Activated gamma-delta T cell treated with Interleukin-2 at 50 U/mL for 16 hours (primary cell): Measurements from ENCODE around the gene PPTC7.
A peak's percentile ranks its signal among the peaks of the same experiment; 100 is the strongest.
"Not testable (repeated sequence)": the region's sequence is repeated elsewhere in the genome, so short reads cannot be mapped to it uniquely, and the experiment has no call there.

Experiments
- DNase-seq: peaks from one replicate; pipeline ENCODE4 v3.0.0-alpha.2; 2020

The PPTC7 gene

DNA sequence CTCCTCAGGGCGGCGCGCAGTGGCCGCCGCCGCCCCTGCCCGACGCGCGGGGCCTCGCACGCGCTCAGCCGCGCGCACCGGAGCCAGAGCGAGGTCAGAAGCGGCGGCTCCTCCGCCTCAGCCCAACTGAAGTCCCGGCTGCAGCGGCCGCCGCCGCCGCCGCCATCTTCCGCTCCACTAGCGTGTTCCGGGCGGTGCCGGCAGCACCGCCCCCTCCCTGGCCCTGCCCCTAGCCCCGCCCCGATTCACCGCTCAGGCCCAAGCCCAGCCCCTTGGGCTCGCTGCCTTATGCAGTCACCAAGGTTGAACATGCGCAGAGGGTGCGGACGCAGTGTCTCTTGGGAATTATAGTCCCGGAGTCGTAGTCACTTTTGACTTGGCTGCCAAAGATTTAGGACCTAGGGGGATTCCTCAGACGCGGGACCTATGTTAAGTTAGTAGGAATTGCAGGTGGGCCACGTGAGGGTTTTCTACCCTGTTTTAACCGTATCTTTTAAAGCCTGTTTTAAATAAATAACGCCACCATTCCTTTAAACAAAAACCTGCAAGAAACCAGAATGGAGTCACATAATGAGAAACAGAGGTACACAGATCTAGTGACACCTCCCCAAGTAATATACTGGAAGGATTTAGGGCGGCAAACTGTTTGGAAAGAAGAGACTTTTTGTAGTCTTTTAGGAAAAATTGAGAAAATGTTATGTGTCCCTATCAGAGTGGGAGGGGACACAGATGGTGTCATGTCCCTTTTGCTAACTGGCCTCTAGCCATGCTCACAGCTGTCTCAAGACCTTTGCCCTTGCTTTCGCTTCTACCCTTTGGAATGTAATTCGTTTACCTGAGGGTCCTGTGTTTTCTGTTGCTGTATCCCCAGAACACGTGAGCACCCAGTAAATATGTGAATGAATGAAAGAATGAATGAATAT, at the start of gene PPTC7:
TSS of gene PPTC7 (minus strand) at position 182 of the 923 bp plus-strand sequence. CDS start 287 bp downstream, outside the sequence.
- DNase-seq = peak; percentile 97

DNA sequence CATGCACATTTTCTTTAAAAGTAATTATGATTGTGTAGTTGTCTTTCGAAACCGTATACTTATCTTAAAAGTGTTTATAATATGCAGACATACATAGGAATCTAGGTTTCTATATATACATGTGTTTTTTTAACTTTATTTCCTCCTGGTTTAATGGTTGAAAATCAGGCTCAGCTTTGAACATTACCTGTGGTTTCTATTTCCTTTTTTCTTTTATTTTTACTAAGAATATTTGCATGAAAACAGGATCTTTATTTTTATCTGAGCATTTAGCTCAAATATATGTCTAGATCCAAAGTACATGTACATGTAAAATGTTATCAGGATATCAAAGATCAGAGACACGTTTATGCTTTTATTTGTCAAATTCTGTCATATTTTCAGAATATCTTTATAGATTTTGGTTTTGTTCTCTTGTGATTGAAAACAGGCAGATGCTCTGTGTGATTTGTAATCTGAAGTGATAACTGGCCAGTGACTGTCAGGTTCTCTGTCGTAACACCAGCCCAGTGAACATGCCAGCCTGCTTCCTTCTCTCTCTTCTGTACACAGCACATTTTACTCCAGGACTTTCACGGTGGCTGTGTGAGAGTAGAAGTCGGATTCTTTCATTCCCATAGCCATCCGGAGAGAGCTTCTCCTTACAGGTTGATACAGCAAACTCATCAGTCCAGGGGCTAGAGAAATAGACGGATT, 44.5 kb upstream of the PPTC7 start:
- no peak for DNase-seq

DNA sequence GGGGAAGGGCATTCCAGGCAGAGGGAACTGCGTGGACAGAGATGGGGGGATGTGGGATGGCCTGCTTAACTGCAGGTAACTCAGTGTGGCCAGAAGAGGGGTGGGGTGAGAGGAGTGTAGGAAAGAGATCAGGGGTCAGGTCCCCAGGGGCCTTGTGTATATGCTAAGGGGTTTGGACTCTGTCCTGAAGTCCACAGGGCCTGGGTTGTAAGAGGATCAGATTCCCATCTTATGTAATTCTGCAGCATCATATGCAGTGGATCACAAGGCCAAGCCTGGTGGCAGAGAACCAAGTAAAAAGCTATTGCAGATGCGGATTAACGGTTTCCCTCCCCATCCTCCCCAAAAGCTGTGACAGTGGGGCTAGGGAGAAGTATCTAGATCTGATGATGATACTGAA, 39.5 kb upstream of the PPTC7 start:
- no peak for DNase-seq

GRCh38 chr12:110619534-110619953, 36.4 kb upstream of the PPTC7 start:
- no peak for DNase-seq

- no peak for DNase-seq
Observed at GRCh38 chr12:110616471-110617115, 33.5 kb upstream of the PPTC7 start.

- DNase-seq = no peak
Observed at GRCh38 chr12:110615171-110615570, 32.1 kb upstream of the PPTC7 start.

GRCh38 chr12:110613771-110614684, 30.9 kb upstream of the PPTC7 start, which contains the start of gene TCTN1:
Gene TCTN1, plus strand, starts transcription at chr12:110614129. Its CDS starts 54 bp downstream, at chr12:110614183.
- peak; percentile 95 for DNase-seq

- DNase-seq = no peak
Observed at GRCh38 chr12:110613071-110613770, 30.1 kb upstream of the PPTC7 start.

DNA sequence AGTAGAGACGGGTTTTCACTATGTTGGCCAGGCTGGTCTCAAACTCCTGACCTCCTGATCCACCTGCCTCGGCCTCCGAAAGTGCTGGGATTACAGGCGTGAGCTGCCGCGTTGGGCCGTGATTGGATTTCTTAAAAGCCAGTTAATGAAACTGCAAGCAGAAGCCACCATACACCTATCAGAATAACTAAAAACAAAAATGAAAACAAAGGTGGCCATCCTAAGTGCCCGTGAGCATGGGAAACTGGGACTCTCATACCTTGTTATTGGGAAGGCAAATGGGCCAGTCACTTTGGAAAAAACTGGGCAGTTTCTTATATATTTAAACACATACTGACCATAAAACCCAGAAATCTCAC, 23.1 kb upstream of the PPTC7 start:
- no peak for DNase-seq

- DNase-seq = peak; percentile 40
Observed at GRCh38 chr12:110602085-110602814, 19.1 kb upstream of the PPTC7 start.

GRCh38 chr12:110600254-110600653, 17.1 kb upstream of the PPTC7 start:
- DNase-seq = no peak

GRCh38 chr12:110599334-110599733, 16.2 kb upstream of the PPTC7 start:
- DNase-seq = no peak

DNA sequence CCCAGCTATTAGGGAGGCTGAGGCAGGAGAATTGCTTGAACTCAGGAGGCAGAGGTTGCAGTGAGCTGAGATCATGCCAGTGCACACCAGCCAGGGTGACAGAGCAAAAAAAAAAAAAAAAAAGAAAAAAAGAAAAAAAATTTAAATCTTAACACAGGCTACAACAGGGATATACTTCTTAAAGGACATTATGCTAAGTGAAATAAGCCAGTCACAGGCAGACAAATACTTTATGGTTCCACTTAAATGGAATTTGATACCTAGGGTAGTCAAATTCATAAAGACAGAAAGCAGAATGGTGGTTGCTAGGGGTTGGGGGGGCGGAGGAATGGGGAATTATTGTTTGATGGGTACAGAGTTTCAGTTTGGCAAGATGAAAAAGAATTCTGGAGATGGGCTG, 14.8 kb upstream of the PPTC7 start:
- DNase-seq = no peak

GRCh38 chr12:110592919-110593318, 9.8 kb upstream of the PPTC7 start:
- not testable (repeated sequence) for DNase-seq

- no peak for DNase-seq
Observed at GRCh38 chr12:110592078-110592477, 9.0 kb upstream of the PPTC7 start.

GRCh38 chr12:110591451-110592051, 8.4 kb upstream of the PPTC7 start:
- no peak for DNase-seq

DNA sequence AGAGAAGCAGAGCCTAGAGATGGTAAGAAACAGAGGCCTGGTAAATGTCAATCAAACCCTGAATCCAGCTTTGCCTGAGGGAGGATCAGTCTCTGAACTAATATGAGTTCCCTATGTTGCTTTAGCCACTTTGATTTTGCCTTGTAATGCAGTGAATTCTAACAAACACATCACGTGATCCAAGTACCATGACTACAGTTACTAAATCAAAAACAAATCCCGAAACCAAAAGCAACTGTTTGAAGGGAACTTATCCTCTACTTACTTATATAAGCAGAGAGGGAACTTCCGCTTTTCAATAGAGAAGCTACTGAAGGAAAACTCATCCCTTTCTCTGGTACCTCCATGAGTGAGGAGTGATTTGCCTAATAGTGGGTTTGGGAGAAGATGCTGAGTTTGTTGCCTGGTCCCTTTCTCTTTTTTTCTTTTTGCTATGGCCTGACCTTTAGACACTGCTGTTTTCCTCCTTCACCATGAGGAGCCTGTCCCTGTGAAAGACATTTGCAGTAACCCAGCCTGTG, 7.7 kb upstream of the PPTC7 start:
- DNase-seq = no peak

DNA sequence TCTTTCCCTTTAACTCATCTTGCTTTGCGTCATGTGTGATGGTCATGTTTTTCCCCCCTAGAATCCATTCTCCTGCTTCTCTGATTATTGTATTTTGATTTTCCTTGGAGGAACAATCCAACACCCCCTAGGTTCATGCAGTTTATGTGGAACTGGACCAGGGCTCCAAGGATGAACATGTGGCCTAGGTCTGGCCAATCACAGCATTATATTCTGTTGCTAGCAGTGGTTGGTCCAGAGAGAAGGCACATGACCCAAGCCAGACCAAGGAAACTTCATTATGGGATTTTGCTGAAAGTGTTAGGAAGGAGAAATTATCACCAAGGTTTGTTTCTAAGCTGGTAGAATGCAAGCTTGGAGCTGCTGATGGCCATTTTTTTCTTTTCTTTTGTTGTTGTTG, 6.9 kb upstream of the PPTC7 start:
- DNase-seq = no peak

GRCh38 chr12:110587102-110587501, 4.0 kb upstream of the PPTC7 start:
- not testable (repeated sequence) for DNase-seq

DNA sequence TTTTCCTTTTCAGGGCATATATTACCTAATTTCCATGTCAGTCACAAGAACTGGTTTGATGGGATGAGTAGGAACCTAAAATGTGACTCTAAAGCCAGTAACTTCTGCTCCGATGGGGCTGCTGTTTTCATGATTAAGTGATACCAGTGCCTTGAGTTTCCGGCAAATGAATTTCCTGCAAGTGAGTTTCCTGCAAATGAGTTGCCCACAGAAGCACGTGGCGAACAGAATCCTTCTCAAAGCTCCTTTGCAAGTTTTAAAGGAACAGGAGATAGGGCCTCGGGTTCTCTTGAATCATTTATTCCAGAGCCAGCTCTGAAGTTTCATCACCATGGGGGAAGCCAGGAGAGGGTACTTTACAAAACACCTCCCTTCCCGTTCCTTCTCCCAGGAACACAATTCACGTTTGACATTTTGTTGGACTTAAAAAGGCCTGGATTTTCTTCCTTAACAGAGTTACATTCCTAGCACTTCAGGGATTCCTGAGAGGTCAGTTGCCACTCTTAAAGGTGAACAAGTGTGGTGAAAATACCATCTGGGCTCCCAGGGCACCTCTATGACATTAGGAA, 2.2 kb upstream of the PPTC7 start:
- DNase-seq = peak; percentile 24
